H1 (cell line): ENCODE results near the gene SLC25A3. TPM values are rescaled to one million over a fixed set of nuclear protein-coding genes. Genes with fewer than 3 reads are reported as not detected.
A peak's percentile ranks its signal among the peaks of the same experiment; 100 is the strongest.

Source experiments
- CTCF ChIA-PET: fragments of 300-600 bp; sonication (Branson Sonifier 250); formaldehyde crosslinking; loops from one replicate; lab custom pipeline; 2021; ENCODE audit not compliant: partially characterized antibody; lab: Charles Lee
- POLR2A ChIA-PET: fragments of 300-600 bp; sonication (Branson Sonifier 250); formaldehyde crosslinking; loops from one replicate; lab custom pipeline; 2021; ENCODE audit warnings: inconsistent platforms; ENCODE audit not compliant: partially characterized antibody; lab: Charles Lee
- DNase-seq, 2 experiments: peaks; one replicate each; pipeline versions ENCODE4 v3.0.0 to v3.0.0-alpha.2; 2010 to 2022; ENCODE audit warnings: low spot score in 2 of 2, low read depth in 1 of 2, mixed read lengths in 1 of 2
- FAIRE-seq: peaks from 2 replicates; lab custom pipeline; 2011; peaks lifted over from hg19 to GRCh38; lab: Jason Lieb, UNC
- H2AFZ ChIP-seq: 2 replicates; pipeline ENCODE4 v1.8.1; 2012; ENCODE audit warnings: low read length, inconsistent platforms
- H2AK5ac ChIP-seq: 2 replicates; pipeline ENCODE4 v1.6.1; 2013; ENCODE audit warnings: low read depth, low read length
- H2BK120ac ChIP-seq: replicated peaks from 2 replicates; pipeline ENCODE3; 2013; ENCODE audit warnings: low read depth, low read length, inconsistent platforms
- H2BK12ac ChIP-seq: 2 replicates; pipeline ENCODE4 v1.6.1; 2013; ENCODE audit warnings: low read depth, low read length
- H2BK15ac ChIP-seq: 2 replicates; pipeline ENCODE4 v1.6.1; 2013; ENCODE audit warnings: low read length
- H2BK20ac ChIP-seq: 2 replicates; pipeline ENCODE4 v1.6.1; 2013; ENCODE audit warnings: low read length
- H2BK5ac ChIP-seq: 2 replicates; pipeline ENCODE4 v1.6.1; 2013; ENCODE audit warnings: low read depth, low read length
- H3K14ac ChIP-seq: 2 replicates; pipeline ENCODE4 v1.6.1; 2013; ENCODE audit warnings: inconsistent platforms; ENCODE audit not compliant: insufficient read length
- H3K18ac ChIP-seq: 2 replicates; pipeline ENCODE4 v1.6.1; 2013; ENCODE audit warnings: low read length; ENCODE audit errors: extremely low read depth
- H3K23ac ChIP-seq: 2 replicates; pipeline ENCODE4 v1.6.1; 2013; ENCODE audit warnings: inconsistent platforms; ENCODE audit not compliant: insufficient read length
- H3K23me2 ChIP-seq: 2 replicates; pipeline ENCODE4 v1.6.1; 2013; ENCODE audit warnings: low read depth, low read length
- H3K27ac ChIP-seq: 2 replicates; pipeline ENCODE4 v1.6.1; 2011; ENCODE audit warnings: low read depth, low read length, inconsistent platforms
- H3K27me3 ChIP-seq, 4 experiments: replicated peaks in 1 of 4; 1 replicate in 1 of 4; 2 replicates in 3 of 4; pipeline versions ENCODE4 v1.6.1 to v1.8.1; 2011 to 2013; ENCODE audit warnings: low read length in 3 of 4, mild to moderate bottlenecking in 3 of 4, inconsistent platforms in 2 of 4, mixed read lengths in 2 of 4, moderate library complexity in 1 of 4; ENCODE audit not compliant: control insufficient read depth in 3 of 4, insufficient read depth in 3 of 4; ENCODE audit errors: extremely low read depth in 1 of 4
- H3K36me3 ChIP-seq, 4 experiments: 2 replicates each; pipeline versions ENCODE4 v1.6.1 to v1.8.1; 2011 to 2013; ENCODE audit warnings: mild to moderate bottlenecking in 4 of 4, low read length in 3 of 4, moderate library complexity in 2 of 4, control low read depth in 1 of 4, inconsistent platforms in 1 of 4; ENCODE audit not compliant: insufficient read depth in 4 of 4, control insufficient read depth in 2 of 4
- H3K4ac ChIP-seq: replicated peaks from 2 replicates; pipeline ENCODE3; 2013; ENCODE audit warnings: low read length, low read depth, mixed read lengths, inconsistent platforms; ENCODE audit not compliant: insufficient read length
- H3K4me1 ChIP-seq, 4 experiments: replicated peaks in 1 of 4; 1 replicate in 1 of 4; 2 replicates in 3 of 4; pipeline versions ENCODE4 v1.6.1 to v1.8.1; 2011 to 2013; ENCODE audit warnings: low read length in 3 of 4, inconsistent platforms in 2 of 4, mixed read lengths in 1 of 4; ENCODE audit not compliant: insufficient read depth in 4 of 4, control insufficient read depth in 3 of 4
- H3K4me2 ChIP-seq, 2 experiments: 2 replicates each; pipeline versions ENCODE4 v1.6.1 to v1.8.1; 2011 to 2013; ENCODE audit warnings: low read depth in 2 of 2, low read length in 2 of 2, control low read depth in 1 of 2, inconsistent platforms in 1 of 2, mild to moderate bottlenecking in 1 of 2; ENCODE audit not compliant: insufficient read depth in 1 of 2
- H3K4me3 ChIP-seq, 4 experiments: fragments of 200-600, 300-600 bp in 1 of 4; sonication (generic), shearing (Covaris generic), sonication (Bioruptor Twin) in 1 of 4; 2 replicates each; pipeline versions ENCODE4 v1.5.1 to v1.8.1; 2011 to 2016; ENCODE audit warnings: low read length in 4 of 4, low read depth in 3 of 4, control low read depth in 2 of 4, inconsistent platforms in 2 of 4, mild to moderate bottlenecking in 2 of 4, mixed read lengths in 1 of 4, moderate library complexity in 1 of 4; ENCODE audit not compliant: insufficient read depth in 2 of 4; ENCODE audit errors: extremely low read depth in 1 of 4
- H3K56ac ChIP-seq: replicated peaks from 2 replicates; pipeline ENCODE3; 2013; ENCODE audit warnings: low read depth, mild to moderate bottlenecking, mixed read lengths, low read length, inconsistent platforms; ENCODE audit not compliant: insufficient read length
- H3K79me1 ChIP-seq: 2 replicates; pipeline ENCODE4 v1.6.1; 2013; ENCODE audit warnings: low read depth, low read length, control low read depth
- H3K79me2 ChIP-seq, 2 experiments: 2 replicates each; pipeline versions ENCODE4 v1.6.1 to v1.8.1; 2012 to 2013; ENCODE audit warnings: low read length in 2 of 2, mild to moderate bottlenecking in 2 of 2, inconsistent platforms in 1 of 2; ENCODE audit not compliant: insufficient read depth in 2 of 2, control insufficient read depth in 1 of 2
- H3K9ac ChIP-seq, 4 experiments: replicated peaks in 1 of 4; 1 replicate in 1 of 4; 2 replicates in 3 of 4; pipeline versions ENCODE4 v1.6.1 to v1.8.1; 2011 to 2013; ENCODE audit warnings: low read depth in 3 of 4, low read length in 3 of 4, control low read depth in 2 of 4, mild to moderate bottlenecking in 2 of 4, moderate library complexity in 2 of 4, inconsistent platforms in 1 of 4; ENCODE audit errors: extremely low read depth in 1 of 4
- H3K9me3 ChIP-seq, 2 experiments: 2 replicates each; pipeline versions ENCODE4 v1.6.1 to v1.8.1; 2012 to 2013; ENCODE audit warnings: mild to moderate bottlenecking in 2 of 2, moderate library complexity in 2 of 2, control low read depth in 1 of 2, inconsistent platforms in 1 of 2, low read depth in 1 of 2, low read length in 1 of 2, mixed read lengths in 1 of 2; ENCODE audit not compliant: insufficient read depth in 2 of 2
- H4K20me1 ChIP-seq, 2 experiments: replicated peaks in 1 of 2; 2 replicates each; pipeline versions ENCODE3 to v1.8.1; 2011 to 2013; ENCODE audit warnings: inconsistent platforms in 2 of 2, low read length in 2 of 2, mild to moderate bottlenecking in 1 of 2; ENCODE audit not compliant: insufficient read depth in 2 of 2, control insufficient read depth in 1 of 2
- H4K5ac ChIP-seq: 2 replicates; pipeline ENCODE4 v1.6.1; 2013; ENCODE audit warnings: low read length, low read depth, mixed read lengths, inconsistent platforms; ENCODE audit not compliant: insufficient read length
- H4K8ac ChIP-seq: 2 replicates; pipeline ENCODE4 v1.8.0; 2013; ENCODE audit warnings: mild to moderate bottlenecking, moderate library complexity, low read length, inconsistent platforms; ENCODE audit not compliant: insufficient read depth; ENCODE audit errors: extremely low read depth
- H4K91ac ChIP-seq: replicated peaks from 2 replicates; pipeline ENCODE3; 2013; ENCODE audit warnings: low read length, mixed read lengths, inconsistent platforms; ENCODE audit not compliant: insufficient read length
- CHD1 ChIP-seq: IDR thresholded peaks from 2 replicates; pipeline ENCODE4 v1.6.1; 2012; ENCODE audit warnings: low read depth, low read length, improper control_type of control experiment
- CHD2 ChIP-seq: IDR thresholded peaks from 2 replicates; pipeline ENCODE4 v1.6.1; 2012; ENCODE audit warnings: low read length, improper control_type of control experiment
- CTCF ChIP-seq, 3 experiments: IDR thresholded peaks; 1 replicate in 2 of 3; 2 replicates in 1 of 3; pipeline versions ENCODE4 v1.5.1 to v1.6.1; 2011; ENCODE audit warnings: low read length in 3 of 3, mild to moderate bottlenecking in 3 of 3, inconsistent platforms in 2 of 3, low read depth in 1 of 3, moderate library complexity in 1 of 3; ENCODE audit not compliant: insufficient read depth in 1 of 3; ENCODE audit errors: control extremely low read depth in 1 of 3
- EGR1 ChIP-seq: IDR thresholded peaks from 2 replicates; pipeline ENCODE4 v1.6.1; 2011; ENCODE audit warnings: low read depth, low read length, borderline replicate concordance
- KDM4A ChIP-seq: IDR thresholded peaks from one replicate; pipeline ENCODE4 v1.7.1; 2012; ENCODE audit warnings: low read depth, mild to moderate bottlenecking, moderate library complexity, low read length, inconsistent platforms; ENCODE audit not compliant: severe bottlenecking
- NRF1 ChIP-seq: IDR thresholded peaks from 2 replicates; pipeline ENCODE4 v1.6.1; 2011; ENCODE audit warnings: mild to moderate bottlenecking, low read depth, low read length, improper control_type of control experiment
- RXRA ChIP-seq: IDR thresholded peaks from 2 replicates; pipeline ENCODE4 v1.6.1; 2011; ENCODE audit warnings: low read depth, mild to moderate bottlenecking, low read length, moderate library complexity; ENCODE audit not compliant: insufficient read depth
- TAF1 ChIP-seq: IDR thresholded peaks from 2 replicates; pipeline ENCODE4 v1.6.1; 2011; ENCODE audit warnings: mild to moderate bottlenecking, low read depth, low read length
- TBP ChIP-seq: IDR thresholded peaks from 2 replicates; pipeline ENCODE4 v1.6.1; 2011; ENCODE audit warnings: low read depth, low read length, improper control_type of control experiment
- TCF12 ChIP-seq: IDR thresholded peaks from 2 replicates; pipeline ENCODE4 v1.6.1; 2011; ENCODE audit warnings: low read depth, mild to moderate bottlenecking, low read length
- WGBS, 2 experiments: shearing (Covaris generic) in 1 of 2; methylation state at CpG; one replicate each; pipeline versions ENCODE4 v1.1.6 to v1.1.7; 2013 to 2015; ENCODE audit warnings: low lambda C conversion rate in 2 of 2, mixed read lengths in 2 of 2, inconsistent platforms in 1 of 2, low coverage in 1 of 2, missing lambda C conversion rate in 1 of 2; ENCODE audit not compliant: insufficient replicate concordance in 2 of 2, insufficient coverage in 1 of 2, insufficient read length in 1 of 2; ENCODE audit errors: extremely low coverage in 1 of 2, missing lambda C conversion rate in 1 of 2; 5-methylcytosine and 5-hydroxymethylcytosine counted together
- polyA plus RNA-seq, 7 experiments: library from polyadenylated mRNA; depleted of rRNA in 3 of 7; stranded (reverse) in 5 of 7; unstranded in 2 of 7; fragments of >200 nt in 5 of 7; fragments of 200-250 nt in 2 of 7; gene quantifications; 1 replicate in 5 of 7; 2 replicates in 1 of 7; 4 replicates in 1 of 7; pipeline versions ENCODE4 v1.2.1 to v1.2.3, GENCODE V29; 2011 to 2013; ENCODE audit warnings: missing spikeins in 2 of 7, mixed read lengths in 2 of 7
- total RNA-seq: library from RNA; stranded (reverse); fragmentation: NEBNext Ultra II Directional; extraction: Animal tissue kit (Norgen Biotek cat#: 25700); gene quantifications from 2 replicates; pipeline ENCODE4 v1.2.1, GENCODE V29; 2021

Gene SLC25A3
- total and polyA plus RNA-seq, 2 of the 8 experiments (the other 6 are each of a cell fraction or from before 2014, with no cell fraction given), result 702 to 709 TPM

GRCh38 chr12:98595243-98595988 lies 1.9 kb downstream of the SLC25A3 start:
- Histone ChIP-seq H3K4me3 (peak overlapping the region; percentile 73 to 99 (median 91)), H3K9ac (no peak overlapping the region; a peak in 3 of 7 replicates), H2BK12ac (no peak overlapping the region), H3K9me3 (no peaks in the 10 kb centered on the region), H2BK120ac (no peak overlapping the region), H3K27ac (no peak overlapping the region), H3K14ac (no peak overlapping the region), H4K91ac (no peak overlapping the region), H4K8ac (no peak overlapping the region), H2BK5ac (no peak overlapping the region), H3K18ac (no peak overlapping the region), H3K36me3 (peaks cover 25 to 51% (median 45%) of the 10 kb centered on the region in 4 experiments), H3K27me3 (no peaks in the 10 kb centered on the region), H2BK20ac (no peak overlapping the region), H3K4me2 (peak overlapping the region; percentile 81 to 95), H3K23me2 (peaks cover 2% of the 10 kb centered on the region; the same call in 1 of the 2 replicates), H3K4me1 (peaks cover 0 to 9% (median 4%) of the 10 kb centered on the region in 4 experiments; a peak in 2 of 7 replicates), H4K5ac (no peak overlapping the region), H2BK15ac (no peak overlapping the region), H4K20me1 (peaks cover 13 to 20% of the 10 kb centered on the region in 2 experiments), H3K56ac (no peak overlapping the region), H3K79me2 (peaks cover 24 to 44% of the 10 kb centered on the region in 2 experiments), H3K79me1 (no peaks in the 10 kb centered on the region), H2AK5ac (no peak overlapping the region), H2AFZ (no peak overlapping the region), H3K23ac (no peak overlapping the region), H3K4ac (no peak overlapping the region)
- ChIA-PET POLR2A (interaction anchor here (1.4 to 6.2 kb wide), 7 partner anchors 10 to 80 kb away, joined by 3 to 48 read pairs (median 8); partner anchors contain the start of genes IKBIP and TMPO), CTCF (interaction anchor here (0.6 to 8.9 kb wide), 9 partner anchors 8 to 178 kb away, joined by 3 to 68 read pairs (median 4); no protein-coding TSS in a partner anchor)
- no peak for FAIRE-seq
- WGBS, 2 experiments, result 100% methylated on average over 3 of the region's 3 CpGs; no CpG with 5 or more reads in 1 of the 2 experiments
- DNase-seq, result peak in 1 of 2 experiments; percentile 14
- TF ChIP-seq TBP (no peak), CHD2 (no peak), EGR1 (no peak), NRF1 (no peak), CHD1 (no peak), KDM4A (no peak), TCF12 (no peak), TAF1 (no peak), CTCF (IDR thresholded peaks at IDR 0.05; ENCODE audit: control extremely low read depth in 1 of 3, insufficient read depth in 1 of 3, low read depth in 1 of 3, low read length in 3 of 3) (no peak), RXRA (no peak)
